HG03432 (cell line): ENCODE data around the gene PANK3.
A peak's percentile ranks its signal among the peaks of the same experiment; 100 is the strongest.
"Not testable (repeated sequence)": the region's sequence is repeated elsewhere in the genome, so short reads cannot be mapped to it uniquely, and the experiment has no call there.

Experiments
- ATAC-seq: cut with Tn5 transposase; IDR thresholded peaks from one replicate; pipeline ENCODE4 v1.9.1; 2021; ENCODE audit warnings: mild to moderate bottlenecking, moderate library complexity; ENCODE audit not compliant: unreplicated experiment

The PANK3 gene

DNA sequence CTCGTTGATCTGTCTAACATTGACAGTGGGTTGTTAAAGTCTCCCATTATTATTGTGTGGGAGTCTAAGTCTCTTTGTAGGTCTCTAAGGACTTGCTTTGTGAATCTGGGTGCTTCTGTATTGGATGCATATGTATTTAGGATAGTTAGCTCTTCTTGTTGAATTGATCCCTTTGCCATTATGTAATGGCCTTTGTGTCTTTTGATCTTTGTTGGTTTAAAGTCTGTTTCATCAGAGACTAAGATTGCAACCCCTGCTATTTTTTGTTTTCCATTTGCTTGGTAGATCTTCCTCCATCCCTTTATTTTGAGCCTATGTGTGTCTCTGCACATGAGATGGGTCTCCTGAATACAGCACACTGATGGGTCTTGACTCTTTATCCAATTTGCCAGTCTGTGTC, 17.0 kb upstream of the PANK3 start:
- not testable (repeated sequence) for ATAC-seq

DNA sequence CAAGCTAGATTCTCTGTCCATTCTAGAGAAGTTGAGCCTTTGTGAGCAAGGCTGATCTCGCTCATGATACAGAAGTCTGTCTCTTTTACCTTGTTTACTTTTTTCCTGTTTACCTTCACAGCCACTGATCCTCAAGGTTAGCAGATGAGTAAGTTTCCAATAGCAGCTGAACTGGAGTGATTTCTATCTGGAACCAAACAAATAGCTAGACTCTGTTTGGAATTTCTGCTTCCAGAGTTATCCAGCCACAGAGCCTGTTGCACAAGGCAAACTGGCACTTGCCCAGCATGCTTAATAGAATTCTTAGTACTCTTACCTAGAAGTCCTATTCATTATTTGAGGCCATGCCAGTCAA, 12.8 kb upstream of the PANK3 start:
- ATAC-seq, result no peak

DNA sequence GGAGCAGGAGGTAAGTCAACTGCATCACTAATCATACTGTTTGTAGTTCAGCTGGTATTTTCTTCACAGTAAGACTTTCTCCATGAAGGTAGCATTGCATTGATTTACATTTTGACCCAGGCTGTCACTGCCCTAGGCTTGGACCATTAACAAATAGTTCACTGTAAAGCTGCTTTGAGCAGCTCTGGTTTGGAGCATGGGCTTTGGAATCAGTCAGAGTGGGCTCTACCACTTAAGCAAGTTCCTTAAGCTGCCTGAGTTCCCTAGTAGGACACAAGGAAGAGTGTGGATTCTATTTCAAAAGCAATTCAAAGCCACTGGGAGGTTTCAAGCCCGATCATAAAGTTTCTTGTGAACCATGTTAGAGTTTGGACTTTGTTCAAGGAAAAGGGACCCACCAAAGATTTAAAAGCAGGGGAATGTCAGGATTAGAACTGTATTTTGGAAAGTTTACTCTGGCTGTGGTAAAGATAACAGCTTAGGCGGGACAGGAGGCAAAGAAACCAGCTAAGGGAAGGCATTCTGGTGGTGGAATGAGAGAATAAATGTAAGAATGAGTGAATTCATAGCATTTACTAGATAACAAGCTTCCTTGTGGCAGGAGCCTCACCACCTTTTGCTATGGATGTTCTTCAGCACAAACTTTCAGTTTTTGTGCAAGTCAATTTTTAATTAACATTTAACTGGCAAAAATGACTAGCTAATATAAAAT, 12.3 kb upstream of the PANK3 start:
- no peak for ATAC-seq

GRCh38 chr5:168590666-168591065, 11.5 kb upstream of the PANK3 start:
- ATAC-seq, result no peak

- ATAC-seq, result no peak
Observed at GRCh38 chr5:168587987-168588386, 8.8 kb upstream of the PANK3 start.

- ATAC-seq, result no peak
Observed at GRCh38 chr5:168585119-168585856, 6.1 kb upstream of the PANK3 start.

DNA sequence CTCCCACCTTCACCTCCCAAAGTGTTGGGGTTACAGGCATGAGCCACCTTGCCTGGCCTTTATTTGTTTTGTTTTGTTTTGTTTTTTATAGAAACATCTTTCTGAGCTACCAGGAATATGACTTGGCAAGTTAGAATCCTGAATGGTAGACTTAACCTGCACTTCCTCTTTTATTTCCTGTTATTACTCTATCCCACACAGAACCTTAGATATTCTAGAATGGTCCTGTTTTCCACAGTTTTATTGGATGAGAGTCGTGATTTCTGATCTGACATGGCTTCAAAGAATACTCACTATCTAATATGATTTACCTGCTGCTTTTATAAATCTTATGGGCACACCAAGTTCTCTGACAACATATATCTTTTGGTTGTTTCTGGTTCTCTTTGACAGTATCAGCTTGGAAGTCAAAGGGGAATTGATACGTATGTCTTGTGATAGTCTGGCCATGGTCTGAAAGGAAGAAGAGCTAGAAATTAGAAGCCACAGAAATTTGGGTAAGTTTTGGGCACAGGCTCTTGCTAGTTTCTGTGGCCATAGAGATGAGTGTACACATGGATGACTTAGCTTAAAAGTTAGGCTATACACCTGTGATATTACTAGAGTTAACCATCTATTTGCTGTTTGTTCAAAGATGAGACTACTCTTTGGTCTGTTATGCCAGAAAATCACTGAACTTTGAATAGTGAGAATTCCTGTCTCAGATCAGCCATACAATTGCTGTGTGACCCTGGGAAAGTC, 4.7 kb upstream of the PANK3 start:
- peak; percentile 23 for ATAC-seq

DNA sequence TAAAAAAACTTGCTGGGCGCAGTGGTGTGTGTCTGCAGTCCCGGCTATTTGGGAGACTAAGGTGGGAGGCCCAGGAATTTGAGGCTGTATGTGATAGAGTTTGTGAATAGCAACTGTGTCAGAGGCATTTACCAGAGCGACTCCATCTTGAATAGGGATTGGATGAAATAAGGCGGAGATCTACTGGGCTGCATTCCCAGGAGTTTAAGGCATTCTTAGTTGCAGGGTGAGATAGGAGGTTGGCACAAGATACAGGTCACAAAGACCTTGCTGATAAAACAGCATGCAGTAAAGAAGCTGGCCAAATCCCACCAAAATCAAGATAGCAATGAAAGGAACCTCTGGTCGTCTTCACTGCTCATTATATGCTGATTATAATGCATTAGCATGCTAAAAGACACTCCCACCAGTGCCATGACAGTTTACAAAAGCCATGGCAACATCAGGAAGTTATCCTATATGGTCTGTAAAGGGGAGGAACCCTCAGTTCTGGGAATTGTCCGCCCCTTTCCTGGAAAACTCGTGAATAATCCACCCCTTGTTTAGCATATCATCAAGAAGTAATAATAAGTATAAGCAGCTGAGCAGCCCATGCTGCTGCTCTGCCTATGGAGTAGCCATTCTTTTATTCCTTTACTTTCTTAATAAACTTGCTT, 1.8 kb upstream of the PANK3 start:
- ATAC-seq, result not testable (repeated sequence)

- no peak for ATAC-seq
Observed at GRCh38 chr5:168580227-168580508, 1.0 kb upstream of the PANK3 start.

- peak; percentile 95 for ATAC-seq
Observed at GRCh38 chr5:168579488-168580226, 489 bp upstream of the PANK3 start.

DNA sequence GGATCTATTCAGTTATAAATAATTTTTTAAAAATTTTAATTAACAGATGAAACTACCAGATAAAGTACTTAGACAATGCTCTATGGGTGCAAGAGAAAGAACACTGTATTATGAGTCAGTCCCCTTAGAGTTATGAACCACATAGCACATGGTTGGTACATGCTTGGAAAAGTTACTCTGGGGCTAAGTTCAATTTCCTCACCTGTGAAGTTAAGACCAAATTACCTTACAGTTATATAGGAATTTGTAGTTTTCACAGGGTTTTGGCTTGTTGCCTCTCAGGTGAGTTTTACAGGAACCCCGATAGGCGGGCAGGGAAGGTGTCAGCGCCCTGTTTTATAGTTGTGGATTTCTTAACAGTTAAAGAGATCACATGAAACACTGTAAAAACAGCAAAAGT, 1.2 kb downstream of the PANK3 start:
- ATAC-seq, result no peak

DNA sequence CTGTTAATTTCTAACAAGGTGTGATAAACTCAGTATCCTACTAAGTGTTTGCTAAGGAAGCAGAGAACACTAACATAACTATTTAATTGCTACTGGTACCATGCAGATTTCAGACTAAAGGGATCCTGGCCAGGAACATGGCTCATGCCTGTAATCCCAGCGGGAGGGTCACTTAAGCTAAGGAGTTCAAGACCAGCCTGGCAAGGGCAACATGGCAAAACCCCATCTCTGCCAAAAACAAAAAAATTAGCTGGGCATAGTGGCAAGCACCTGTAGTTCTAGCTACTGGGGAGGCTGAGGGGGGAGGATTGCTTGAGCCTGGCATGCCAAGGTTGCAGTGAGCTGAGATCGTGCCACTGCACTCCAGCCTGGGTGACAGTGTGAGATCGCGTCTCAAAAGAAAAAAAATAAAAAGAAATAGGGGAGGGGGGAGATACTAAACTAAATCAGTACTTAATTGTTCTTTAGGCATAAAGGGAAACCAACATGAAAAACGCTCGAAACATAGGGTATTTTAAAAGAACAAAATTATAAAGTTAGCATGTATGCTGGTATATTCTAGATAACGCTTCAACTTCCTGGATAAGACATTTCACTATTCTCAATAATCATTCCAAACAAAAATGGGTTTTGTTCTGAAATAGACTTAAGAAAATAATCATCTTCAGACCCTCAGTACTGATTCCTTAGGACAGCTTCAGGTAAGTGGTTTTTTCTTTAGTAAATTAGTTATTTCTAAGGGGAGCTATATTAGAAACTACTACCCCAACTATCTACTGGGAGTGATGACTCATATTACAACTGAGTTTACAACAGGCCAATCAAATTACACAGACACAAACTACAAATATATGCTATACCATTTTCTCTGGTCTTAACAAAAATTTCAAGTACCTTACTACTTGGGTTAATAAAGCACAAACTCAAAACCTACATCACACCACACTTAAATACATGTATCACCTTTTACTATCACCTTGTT, 3.5 kb downstream of the PANK3 start:
- ATAC-seq, result no peak

GRCh38 chr5:168574156-168574555, 5.0 kb downstream of the PANK3 start:
- not testable (repeated sequence) for ATAC-seq

DNA sequence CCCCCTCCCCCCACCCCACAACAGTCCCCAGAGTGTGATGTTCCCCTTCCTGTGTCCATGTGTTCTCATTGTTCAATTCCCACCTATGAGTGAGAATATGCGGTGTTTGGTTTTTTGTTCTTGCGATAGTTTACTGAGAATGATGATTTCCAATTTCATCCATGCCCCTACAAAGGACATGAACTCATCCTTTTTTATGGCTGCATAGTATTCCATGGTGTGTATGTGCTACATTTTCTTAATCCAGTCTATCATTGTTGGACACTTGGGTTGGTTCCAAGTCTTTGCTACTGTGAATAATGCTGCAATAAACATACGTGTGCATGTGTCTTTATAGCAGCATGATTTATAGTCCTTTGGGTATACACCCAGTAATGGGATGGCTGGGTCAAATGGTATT, 5.5 kb downstream of the PANK3 start:
- ATAC-seq, result not testable (repeated sequence)

DNA sequence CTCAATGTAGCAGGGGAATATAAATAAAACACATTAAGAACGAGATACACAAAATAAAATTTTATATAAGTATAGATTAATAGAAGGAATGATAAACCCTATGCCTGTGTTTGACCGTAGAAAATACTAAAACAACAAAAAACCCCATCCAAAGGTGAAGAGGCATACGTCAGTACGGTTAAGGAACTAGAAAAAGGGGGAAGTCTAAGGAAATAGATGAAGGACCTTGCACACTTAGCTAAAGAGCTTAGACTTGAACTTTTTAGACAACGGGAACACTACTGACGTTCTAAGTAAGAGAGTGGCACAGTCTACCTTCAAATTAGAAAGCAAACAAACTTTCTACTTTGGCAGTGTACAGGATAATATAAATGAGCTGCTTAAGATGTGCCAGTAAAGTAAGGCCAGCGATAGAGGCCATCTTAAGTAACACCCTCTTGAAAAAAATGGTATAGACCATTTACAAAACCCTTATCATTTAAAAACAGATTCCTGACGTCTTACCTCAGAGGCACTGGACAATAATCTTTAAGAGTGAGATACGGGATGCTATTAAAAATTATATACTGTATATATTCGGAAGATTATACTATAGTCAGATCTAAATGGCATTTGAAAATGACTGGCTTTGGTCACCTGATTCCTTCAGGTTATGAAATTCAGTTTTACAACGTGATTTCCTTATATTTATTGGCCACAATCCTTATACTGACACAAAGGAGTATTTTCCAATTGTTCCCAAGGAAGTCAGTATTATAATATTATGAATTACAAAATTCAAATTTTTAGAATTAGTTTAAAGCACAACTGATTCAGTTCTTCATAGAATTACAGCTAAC, 8.5 kb downstream of the PANK3 start:
- ATAC-seq, result no peak

DNA sequence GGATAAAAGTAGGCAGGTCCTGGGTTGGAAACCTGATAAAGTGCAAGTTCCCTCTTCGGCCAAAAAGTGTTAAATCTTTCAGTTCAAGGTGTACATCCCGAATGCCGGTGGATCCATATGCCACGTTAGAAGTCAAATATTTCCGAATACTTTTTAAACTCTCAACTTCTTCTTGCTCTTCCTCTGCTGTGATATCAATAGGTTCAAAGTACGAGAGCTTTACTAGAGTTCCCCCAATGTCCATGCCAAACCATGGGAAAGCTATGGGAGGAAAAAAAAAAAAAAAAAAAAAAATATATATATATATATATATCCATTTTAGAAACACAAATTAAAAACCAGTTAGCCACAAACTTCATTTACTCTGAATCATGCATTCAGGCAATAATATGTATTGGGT, 10.4 kb downstream of the PANK3 start:
- no peak for ATAC-seq

DNA sequence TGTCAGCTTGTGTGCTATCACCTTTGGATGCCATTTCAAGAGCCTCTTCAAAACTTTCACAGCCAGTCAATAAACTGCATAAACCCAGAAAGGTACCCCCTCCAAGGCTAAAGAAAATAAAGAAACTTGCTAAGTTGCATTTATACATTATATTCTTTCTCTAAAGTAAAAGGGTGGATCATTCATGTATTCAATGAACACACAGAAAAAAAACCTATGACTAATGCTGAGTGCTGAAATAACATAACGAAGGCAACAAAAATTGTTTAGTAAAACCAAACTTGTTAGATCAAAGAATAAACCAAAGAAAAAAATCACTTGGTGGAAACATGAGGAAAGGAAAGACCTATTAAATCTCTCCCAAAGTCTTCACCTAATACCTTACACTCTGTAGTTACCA, 15.2 kb downstream of the PANK3 start:
- ATAC-seq, result no peak

- ATAC-seq, result no peak
Observed at GRCh38 chr5:168562279-168562678, 16.9 kb downstream of the PANK3 start.

GRCh38 chr5:168557389-168557788, 21.8 kb downstream of the PANK3 start:
- no peak for ATAC-seq
